ENCODE data around the gene MBOAT1.

DNA sequence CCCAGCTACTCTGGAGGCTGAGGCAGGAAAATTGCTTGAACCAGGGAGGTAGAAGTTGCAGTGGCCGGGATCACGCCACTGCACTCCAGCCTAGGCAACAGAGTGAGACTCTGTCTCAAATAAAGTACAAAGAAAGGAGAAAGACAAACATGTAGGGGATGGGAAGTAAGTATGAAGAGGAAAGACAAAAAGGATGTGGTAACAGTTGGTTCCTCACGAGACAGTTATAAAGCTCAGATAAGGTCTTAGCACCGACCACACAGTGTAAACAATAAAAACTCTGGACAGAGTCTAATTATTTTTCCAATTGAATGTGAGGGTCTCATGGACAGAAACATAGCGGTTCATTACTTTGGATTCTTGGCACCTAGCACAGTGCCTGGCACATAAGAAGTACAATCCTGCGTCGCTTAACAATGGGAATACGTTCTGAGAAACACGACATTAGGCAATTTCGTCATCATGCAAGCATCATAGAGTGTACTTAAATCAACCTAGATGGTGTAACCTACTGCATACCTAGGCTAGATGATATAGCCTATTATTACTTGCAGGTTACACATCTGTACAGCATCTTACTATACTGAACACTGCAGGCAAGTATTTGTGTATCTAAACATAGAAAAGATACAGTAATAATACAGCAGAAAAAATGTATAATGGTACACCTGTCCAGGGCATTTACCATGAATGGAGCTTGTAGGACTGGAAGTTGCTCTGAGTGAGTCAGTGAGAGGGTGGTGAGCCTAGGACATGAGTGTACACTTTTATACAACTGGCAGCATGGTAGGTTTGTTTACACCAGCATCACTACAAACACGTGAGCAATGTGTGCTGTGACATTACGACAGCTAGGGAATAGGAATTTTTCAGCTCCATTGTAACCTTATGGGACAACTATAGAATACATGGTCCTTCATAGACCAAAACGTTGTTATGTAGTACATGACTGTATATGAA lies 38.2 kb downstream of the MBOAT1 start:
- TF ChIP-seq TAF1 (IDR thresholded peaks at IDR 0.05; ENCODE audit: low read depth, low read length) (no peak), POLR2A (IDR thresholded peaks at IDR 0.05; ENCODE audit: low read depth, low read length) (no peak), POLR2AphosphoS5 (IDR thresholded peaks at IDR 0.05; ENCODE audit: low read depth, low read length) (no peak), SPI1 (IDR thresholded peaks at IDR 0.05; ENCODE audit: low read depth, low read length) (no peak; the same call in 1 of the 2 replicates), PAX5 (IDR thresholded peaks at IDR 0.05; ENCODE audit: insufficient read depth, low read length, severe bottlenecking) (no peak), POU2F2 (IDR thresholded peaks at IDR 0.05; ENCODE audit: low read depth, low read length) (no peak)
